ENCODE measurements around the gene HINFP. TPM values are rescaled to one million over a fixed set of nuclear protein-coding genes. Genes with fewer than 3 reads are reported as not detected.

Gene HINFP
- total RNA-seq, 1 experiment from 2014 or later = 38.1 TPM

DNA sequence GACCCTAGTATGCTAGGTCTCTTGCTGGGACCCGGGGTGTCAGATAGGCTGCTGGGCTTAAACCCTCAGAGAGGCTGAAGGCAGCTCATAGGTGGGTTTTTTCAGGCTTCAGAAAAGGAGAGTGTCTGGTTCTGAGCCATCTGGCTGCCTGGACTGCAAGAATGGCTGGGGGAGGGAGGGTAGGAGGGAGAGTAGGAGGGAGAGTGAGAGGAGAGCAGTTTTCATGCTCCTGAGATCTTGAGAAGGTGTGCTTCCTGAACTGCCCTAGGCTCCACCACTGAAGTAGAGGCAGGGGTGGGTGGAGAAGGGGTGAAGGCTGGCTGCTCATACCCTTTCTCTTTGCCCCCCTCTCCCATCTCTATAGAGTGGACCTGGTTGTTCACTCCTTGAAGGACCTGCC lies 32.1 kb upstream of the HINFP start:
- peaks cover 11% of the 10 kb centered on the region; the same call in 1 of the 2 replicates for H4K20me1 ChIP-seq (ENCODE audit: insufficient read depth)
- H3K9ac ChIP-seq (ENCODE audit: low read length) = no peak overlapping the region
- peaks cover 29 to 43% of the 10 kb centered on the region in 2 experiments for H3K4me1 ChIP-seq (ENCODE audit: control insufficient read depth in 1 of 2, insufficient read depth in 2 of 2, low read length in 2 of 2)
- TF ChIP-seq ELF1 (IDR thresholded peaks at IDR 0.05; ENCODE audit: borderline replicate concordance, low read depth) = no peak
- TF ChIP-seq CEBPB (IDR thresholded peaks at IDR 0.05; ENCODE audit: low read depth) = no peak
- no peak for TF ChIP-seq EGR1 (IDR thresholded peaks at IDR 0.05; ENCODE audit: low read depth)
- no peak for TF ChIP-seq SP1 (IDR thresholded peaks at IDR 0.05; ENCODE audit: low read depth)
- TF ChIP-seq EZH2 (IDR thresholded peaks at IDR 0.05) = no peak
- no peak for TF ChIP-seq ZNF274 (IDR thresholded peaks at IDR 0.05; ENCODE audit: low read depth, low read length)
- H3K9me2 ChIP-seq (ENCODE audit: insufficient read depth) = no peaks in the 10 kb centered on the region
- H3K4me3 ChIP-seq (replicated peaks in 1 of 2; ENCODE audit: low read depth in 1 of 2, low read length in 2 of 2) = no peak overlapping the region
- H3K27ac ChIP-seq (ENCODE audit: low read depth, low read length) = no peak overlapping the region
- H2AFZ ChIP-seq (ENCODE audit: low read depth, low read length, poor library complexity, severe bottlenecking) = no peak overlapping the region
- no peaks in the 10 kb centered on the region for H3K9me3 ChIP-seq (ENCODE audit: control insufficient read depth in 1 of 2, insufficient read depth in 1 of 2, low read depth in 1 of 2, low read length in 2 of 2)
- ChIA-PET POLR2A (no interaction called here), CTCF (no interaction called here), RAD21 (ENCODE audit: low non-redundant PET in 1 of 2, low total read pairs in 2 of 2, uncharacterized antibody in 2 of 2, unreplicated experiment in 2 of 2) (no interaction called here)
- ATAC-seq (no peak), DNase-seq (ENCODE audit: low read depth, low spot score) (no peak)
- H3K27me3 ChIP-seq (ENCODE audit: insufficient read depth, low read length) = no peaks in the 10 kb centered on the region
- H3K36me3 ChIP-seq (ENCODE audit: control insufficient read depth in 1 of 2, insufficient read depth in 2 of 2, low read length in 2 of 2) = peaks cover 4 to 20% of the 10 kb centered on the region in 2 experiments; a peak in 2 of 4 replicates
- peaks cover 43% of the 10 kb centered on the region for H3K79me2 ChIP-seq (ENCODE audit: insufficient read depth, low read length)
- intact Hi-C loops (cut with micrococcal nuclease) = no loop called here
- BruUV-seq (replicated peaks) = no TSS peak
- H3K4me2 ChIP-seq (ENCODE audit: low read length) = no peak overlapping the region

- no peak for ATAC-seq
- Histone ChIP-seq H3K4me2 (ENCODE audit: low read length) (no peak overlapping the region), H3K4me3 (replicated peaks in 1 of 2; ENCODE audit: low read depth in 1 of 2, low read length in 2 of 2) (no peak overlapping the region), H3K9me2 (ENCODE audit: insufficient read depth) (no peaks in the 10 kb centered on the region), H3K4me1 (ENCODE audit: control insufficient read depth in 1 of 2, insufficient read depth in 2 of 2, low read length in 2 of 2) (peaks cover 27 to 40% of the 10 kb centered on the region in 2 experiments), H2AFZ (ENCODE audit: low read depth, low read length, poor library complexity, severe bottlenecking) (no peak overlapping the region), H3K79me2 (ENCODE audit: insufficient read depth, low read length) (peaks cover 41% of the 10 kb centered on the region), H3K36me3 (ENCODE audit: control insufficient read depth in 1 of 2, insufficient read depth in 2 of 2, low read length in 2 of 2) (peaks cover 4 to 20% of the 10 kb centered on the region in 2 experiments; a peak in 2 of 4 replicates), H3K27me3 (ENCODE audit: insufficient read depth, low read length) (no peaks in the 10 kb centered on the region), H3K9me3 (ENCODE audit: control insufficient read depth in 1 of 2, insufficient read depth in 1 of 2, low read depth in 1 of 2, low read length in 2 of 2) (no peaks in the 10 kb centered on the region), H3K27ac (ENCODE audit: low read depth, low read length) (no peak overlapping the region), H4K20me1 (ENCODE audit: insufficient read depth) (peaks cover 11% of the 10 kb centered on the region; the same call in 1 of the 2 replicates), H3K9ac (ENCODE audit: low read length) (no peak overlapping the region)
- ChIA-PET CTCF (interaction anchor here (1.2 kb wide), 1 partner anchor 11 kb away, joined by 4 read pairs; the partner anchor contains the start of gene DPAGT1), RAD21 (ENCODE audit: low non-redundant PET in 1 of 2, low total read pairs in 2 of 2, uncharacterized antibody in 2 of 2, unreplicated experiment in 2 of 2) (interaction anchor here in 1 of 2 experiments (1.0 kb wide), 1 partner anchor 24 kb away, joined by 3 read pairs; the partner anchor contains the start of gene VPS11), POLR2A (interaction anchor here (0.7 kb wide), 1 partner anchor 29 kb away, joined by 3 read pairs; no protein-coding TSS in a partner anchor)
- no TSS peak for BruUV-seq (replicated peaks)
- no peak for DNase-seq (ENCODE audit: low read depth, low spot score)
- intact Hi-C loops (cut with micrococcal nuclease) = no loop called here
- no peak for TF ChIP-seq EZH2 (IDR thresholded peaks at IDR 0.05)
- TF ChIP-seq JUND (IDR thresholded peaks at IDR 0.05) = no peak
- TF ChIP-seq TCF7L2 (IDR thresholded peaks at IDR 0.05; ENCODE audit: borderline replicate concordance, extremely low read depth, insufficient read depth, insufficient read length) = no peak
These were observed 30.2 kb upstream of the HINFP start for GRCh38 chr11:119091178-119091577.

Measured in HCT116 (cell line).